Eye (tissue), 1 donor: ENCODE measurements around the gene BAIAP3.
"Not testable (repeated sequence)": the region's sequence is repeated elsewhere in the genome, so short reads cannot be mapped to it uniquely, and the experiment has no call there.

ENCODE experiments used
- DNase-seq: peaks from one replicate; pipeline ENCODE4 v3.0.0-alpha.2; 2015

The BAIAP3 gene

GRCh38 chr16:1319041-1319440 lies 14.4 kb upstream of the BAIAP3 start:
- no peak for DNase-seq

- no peak for DNase-seq
Measured at GRCh38 chr16:1320097-1320496, 13.3 kb upstream of the BAIAP3 start.

GRCh38 chr16:1320658-1321240 lies 12.7 kb upstream of the BAIAP3 start:
- DNase-seq, result no peak

- DNase-seq, result no peak
Measured at GRCh38 chr16:1322407-1322806, 11.0 kb upstream of the BAIAP3 start.

GRCh38 chr16:1323296-1324239 lies 9.9 kb upstream of the BAIAP3 start:
- no peak for DNase-seq

GRCh38 chr16:1324286-1324826 lies 9.1 kb upstream of the BAIAP3 start:
- DNase-seq, result no peak

- DNase-seq, result no peak
Measured at GRCh38 chr16:1325261-1325660, 8.2 kb upstream of the BAIAP3 start.

- DNase-seq, result no peak
Measured at GRCh38 chr16:1325673-1326371, 7.6 kb upstream of the BAIAP3 start.

GRCh38 chr16:1326391-1326790 lies 7.1 kb upstream of the BAIAP3 start:
- no peak for DNase-seq

- no peak for DNase-seq
Measured at GRCh38 chr16:1326946-1327618, 6.4 kb upstream of the BAIAP3 start.

GRCh38 chr16:1327619-1327947 lies 5.9 kb upstream of the BAIAP3 start:
- no peak for DNase-seq

- not testable (repeated sequence) for DNase-seq
Measured at GRCh38 chr16:1328136-1328535, 5.3 kb upstream of the BAIAP3 start.

- not testable (repeated sequence) for DNase-seq
Measured at GRCh38 chr16:1328961-1329360, 4.5 kb upstream of the BAIAP3 start.

- DNase-seq, result no peak
Measured at GRCh38 chr16:1330260-1330914, 3.1 kb upstream of the BAIAP3 start.

- no peak for DNase-seq
Measured at GRCh38 chr16:1330931-1331711, 2.3 kb upstream of the BAIAP3 start.

GRCh38 chr16:1331712-1332617 lies 1.5 kb upstream of the BAIAP3 start:
- peak; percentile 66 for DNase-seq

- no peak for DNase-seq
Measured at GRCh38 chr16:1332618-1333148, 762 bp upstream of the BAIAP3 start.

- no peak for DNase-seq
Measured at GRCh38 chr16:1333854-1334700, 632 bp downstream of the BAIAP3 start.

- no peak for DNase-seq
Measured at GRCh38 chr16:1334739-1335138, 1.3 kb downstream of the BAIAP3 start.
